K562 (cell line): ENCODE data around the gene PUS10. TPM values are rescaled to one million over a fixed set of nuclear protein-coding genes. Genes with fewer than 3 reads are reported as not detected.

Source experiments
- ATAC-seq: fragments of 200-7000 bp; cut with Tn5 transposase; 3 replicates; pipeline ENCODE4 v1.9.1; 2020; ENCODE audit warnings: moderate library complexity
- BruUV-seq: library from RNA; stranded (reverse); fragments of 400-500 nt; replicated peaks from 2 replicates; lab custom pipeline; 2021; lab: Mats Ljungman, UMichigan
- CTCF ChIA-PET: fragments of 300-600 bp; formaldehyde crosslinking; extraction: SDS; loops from one replicate; lab custom pipeline; 2021; ENCODE audit warnings: low intra/inter-chr PET ratio; lab: Yijun Ruan, JAX
- POLR2A ChIA-PET: fragments of 300-600, 350-650 bp; sonication (Branson Sonifier 250); formaldehyde crosslinking; extraction: SDS; loops from one replicate; lab custom pipeline; 2021; ENCODE audit warnings: antibody characterized with exemption, inconsistent platforms; lab: Yijun Ruan, JAX
- DNase-seq, 4 experiments: peaks; one replicate each; pipeline versions ENCODE4 v3.0.0 to v3.0.0-alpha.2; 2011 to 2018; ENCODE audit warnings: low spot score in 3 of 4, mixed read lengths in 3 of 4; ENCODE audit errors: extremely low read depth in 1 of 4
- FAIRE-seq: peaks from 2 replicates; lab custom pipeline; 2011; peaks lifted over from hg19 to GRCh38; lab: Jason Lieb, UNC
- H2AFZ ChIP-seq: 2 replicates; pipeline ENCODE4 v1.6.0; 2011; ENCODE audit warnings: low read depth, low read length, control low read depth, inconsistent platforms
- H3K27ac ChIP-seq: fragments of 200-600 bp; 3 replicates; pipeline ENCODE4 v1.8.0; 2011; ENCODE audit warnings: low read depth, mild to moderate bottlenecking, control low read depth, inconsistent platforms, low read length, moderate library complexity, mixed read lengths; ENCODE audit errors: extremely low read depth
- H3K27me3 ChIP-seq, 2 experiments: fragments of 300-600 bp in 1 of 2; 2 replicates in 1 of 2; 3 replicates in 1 of 2; pipeline versions ENCODE4 v1.6.0 to v1.8.0; 2011; ENCODE audit warnings: inconsistent platforms in 2 of 2, low read length in 2 of 2, mild to moderate bottlenecking in 1 of 2, mixed read lengths in 1 of 2, moderate library complexity in 1 of 2; ENCODE audit not compliant: control insufficient read depth in 2 of 2, insufficient read depth in 2 of 2
- H3K36me3 ChIP-seq: fragments of 300-600 bp; 3 replicates; pipeline ENCODE4 v1.8.0; 2011; ENCODE audit warnings: mild to moderate bottlenecking, low read length, inconsistent platforms; ENCODE audit not compliant: control insufficient read depth, insufficient read depth
- H3K4me1 ChIP-seq, 2 experiments: fragments of 200-600 bp in 1 of 2; replicated peaks in 1 of 2; 2 replicates in 1 of 2; 3 replicates in 1 of 2; pipeline versions ENCODE4 v1.5.1 to v1.8.0; 2011; ENCODE audit warnings: inconsistent platforms in 2 of 2, low read length in 2 of 2, mild to moderate bottlenecking in 1 of 2, mixed read lengths in 1 of 2, moderate library complexity in 1 of 2; ENCODE audit not compliant: control insufficient read depth in 2 of 2, insufficient read depth in 2 of 2
- H3K4me2 ChIP-seq: 2 replicates; pipeline ENCODE4 v1.6.1; 2011; ENCODE audit warnings: low read length, control low read depth, inconsistent platforms, mixed read lengths; ENCODE audit not compliant: insufficient read depth
- H3K4me3 ChIP-seq: fragments of 200-600 bp; sonication (generic), shearing (Covaris generic); 2 replicates; pipeline ENCODE4 v1.5.1; 2016; ENCODE audit warnings: control low read depth, inconsistent platforms
- H3K79me2 ChIP-seq: fragments of 200-600 bp; 3 replicates; pipeline ENCODE4 v1.8.0; 2011; ENCODE audit warnings: low read length, inconsistent platforms; ENCODE audit not compliant: control insufficient read depth, insufficient read depth
- H3K9ac ChIP-seq, 2 experiments: 2 replicates each; pipeline versions ENCODE4 v1.6.0 to v1.6.1; 2011; ENCODE audit warnings: low read depth in 2 of 2, low read length in 2 of 2, control low read depth in 1 of 2, inconsistent platforms in 1 of 2, mild to moderate bottlenecking in 1 of 2, mixed read lengths in 1 of 2; ENCODE audit not compliant: insufficient read depth in 1 of 2
- H3K9me1 ChIP-seq: one replicate; pipeline ENCODE4 v1.6.0; 2011; ENCODE audit warnings: inconsistent platforms, mild to moderate bottlenecking, low read length, moderate library complexity; ENCODE audit not compliant: control insufficient read depth, insufficient read depth
- H3K9me3 ChIP-seq: replicated peaks from 2 replicates; pipeline ENCODE4 v1.5.1; 2011; ENCODE audit warnings: low read depth, low read length, inconsistent platforms; ENCODE audit not compliant: control insufficient read depth, insufficient read depth
- H4K20me1 ChIP-seq: replicated peaks from 2 replicates; pipeline ENCODE4 v1.6.1; 2011; ENCODE audit warnings: low read length, inconsistent platforms, mixed read lengths; ENCODE audit not compliant: control insufficient read depth, insufficient read depth
- AFF4 ChIP-seq: sonication (generic); formaldehyde crosslinking; IDR thresholded peaks from 2 replicates; pipeline ENCODE4 v1.8.0; 2023; ENCODE audit warnings: mild to moderate bottlenecking, missing genetic modification reagents
- GATA2 ChIP-seq: sonication (generic); formaldehyde crosslinking; IDR thresholded peaks from 2 replicates; pipeline ENCODE4 v1.4.0; 2020; ENCODE audit warnings: mild to moderate bottlenecking, missing genetic modification reagents
- HDGF ChIP-seq: fragments of 450-650 bp; IDR thresholded peaks from 2 replicates; pipeline ENCODE4 v1.6.1; 2016
- POLR2A ChIP-seq: fragments of 450-650 bp; conservative IDR thresholded peaks from 2 replicates; pipeline ENCODE4 v1.6.1; 2016
- YY1 ChIP-seq, 3 experiments: IDR thresholded peaks; 2 replicates each; pipeline ENCODE4 v1.6.1; 2011; ENCODE audit warnings: low read length in 2 of 3, mild to moderate bottlenecking in 2 of 3, moderate library complexity in 2 of 3, borderline replicate concordance in 1 of 3, control low read depth in 1 of 3, low read depth in 1 of 3; ENCODE audit not compliant: insufficient read depth in 3 of 3, insufficient replicate concordance in 2 of 3, control insufficient read depth in 1 of 3, insufficient read length in 1 of 3; ENCODE audit errors: extremely low read depth in 1 of 3
- ZBTB11 ChIP-seq, 3 experiments: fragments of 200-800 bp in 1 of 3; fragments of 250-450 bp in 1 of 3; fragments of 450-650 bp in 1 of 3; sonication (Bioruptor Pico) in 1 of 3; sonication (Bioruptor generic) in 1 of 3; formaldehyde crosslinking in 1 of 3; IDR thresholded peaks; 2 replicates each; pipeline versions ENCODE4 v1.6.1 to v1.8.0; 2016 to 2022; ENCODE audit warnings: mild to moderate bottlenecking in 2 of 3, missing genetic modification characterization in 2 of 3, missing compliant biosample characterization in 1 of 3, moderate library complexity in 1 of 3
- ZNF280B ChIP-seq: fragments of 250-450 bp; sonication (Bioruptor Pico); IDR thresholded peaks from 2 replicates; pipeline ENCODE4 v1.5.1; 2021; ENCODE audit warnings: mild to moderate bottlenecking
- ZNF584 ChIP-seq: fragments of 200-800 bp; sonication (Bioruptor generic); IDR thresholded peaks from 2 replicates; pipeline ENCODE4 v1.6.1; 2016; ENCODE audit warnings: low read depth, mild to moderate bottlenecking, missing genetic modification characterization, missing compliant biosample characterization
- WGBS: fragments of 100-300 bp; shearing (Covaris generic); methylation state at CpG from one replicate; pipeline ENCODE4 v1.1.6; 2016; ENCODE audit warnings: low coverage, mixed read lengths; ENCODE audit not compliant: insufficient coverage; ENCODE audit errors: missing lambda C conversion rate; 5-methylcytosine and 5-hydroxymethylcytosine counted together
- in situ Hi-C: fragments of 300-500 bp; cut with MboI; formaldehyde crosslinking; loops from 4 replicates; pipeline ENCODE4 v1.15.0; 2018; ENCODE audit warnings: inconsistent platforms, mixed read lengths
- intact Hi-C: fragments of 100-400 bp; cut with micrococcal nuclease; formaldehyde crosslinking; loops from 2 replicates; pipeline ENCODE4 v1.14.2; 2022
- polyA plus RNA-seq, 8 experiments: library from polyadenylated mRNA; depleted of rRNA in 4 of 8; stranded (reverse) in 5 of 8; unstranded in 3 of 8; fragments of >200 nt; fragmentation: Nextera tagmentation in 2 of 8; fragmentation: Illumina TruSeq in 1 of 8; extraction: Ambion mirVana in 2 of 8; extraction: Trizol in 1 of 8; gene quantifications; 2 replicates each; pipeline versions ENCODE4 v1.2.1 to v1.2.3, GENCODE V29; 2011 to 2014; ENCODE audit warnings: inconsistent platforms in 1 of 8, missing spikeins in 1 of 8
- total RNA-seq, 7 experiments: library from RNA; depleted of rRNA in 6 of 7; stranded (reverse); fragments of >200 nt in 6 of 7; fragmentation: Illumina TruSeq in 2 of 7; extraction: Trizol in 2 of 7; gene quantifications; 2 replicates each; pipeline versions ENCODE4 v1.2.1 to v1.2.3, GENCODE V29; 2011 to 2021; ENCODE audit warnings: low replicate concordance in 1 of 7

Gene PUS10
- total and polyA plus RNA-seq, 9 of the 15 experiments (the other 6 are each of a cell fraction or from before 2014, with no cell fraction given), result 5.0 to 10.7 (median 7.6) TPM

GRCh38 chr2:61017003-61017555 lies 976 bp downstream of the PUS10 start (continued):
- no peak for TF ChIP-seq ZNF280B
- peak; percentile 73 for TF ChIP-seq POLR2A
- TF ChIP-seq, all 486 proteins: peak for 156

GRCh38 chr2:61016392-61017002 lies 1.6 kb downstream of the PUS10 start:
- peak; percentile 59 for FAIRE-seq
- ChIA-PET CTCF (no interaction called here), POLR2A (interaction anchor here (0.7 to 1.8 kb wide), 4 partner anchors 10 to 25 kb away, joined by 3 to 5 read pairs (median 3); no protein-coding TSS in a partner anchor)
- Histone ChIP-seq H3K27me3 (no peaks in the 10 kb centered on the region), H3K36me3 (peaks cover 13% of the 10 kb centered on the region; the same call in 1 of the 3 replicates), H4K20me1 (no peaks in the 10 kb centered on the region), H3K9me1 (no peaks in the 10 kb centered on the region), H3K79me2 (peaks cover 54% of the 10 kb centered on the region), H3K4me3 (peak overlapping the region; percentile 90), H3K27ac (peak overlapping the region; percentile 99), H3K4me1 (peaks cover 0 to 4% of the 10 kb centered on the region in 2 experiments; a peak in 2 of 5 replicates), H3K9me3 (no peaks in the 10 kb centered on the region), H2AFZ (peak overlapping the region; percentile 100), H3K9ac (peak overlapping the region; percentile 94 to 97), H3K4me2 (peak overlapping the region; percentile 98)
- DNase-seq, result peak in 1 of 4 experiments; percentile 5
- WGBS, result 2% methylated on average over 16 of the region's 16 CpGs
- in situ Hi-C loops, result no loop called here
- TSS peak; percentile 82 for BruUV-seq
- ATAC-seq, result peak; percentile 8; the same call in 2 of the 3 replicates
- intact Hi-C loops, result loop anchor here (1.0 to 5.0 kb wide), 3 partner anchors 25 to 161 kb away; partner anchors contain the start of gene SANBR
- TF ChIP-seq HDGF (no peak), YY1 (IDR thresholded peaks at IDR 0.05; ENCODE audit: borderline replicate concordance in 1 of 3, control insufficient read depth in 1 of 3, extremely low read depth in 1 of 3, insufficient read depth in 3 of 3, insufficient read length in 1 of 3, insufficient replicate concordance in 2 of 3, low read depth in 1 of 3, low read length in 2 of 3) (no peak), AFF4 (CRISPR knock-in tag) (0 out of 2 replicates have a peak, but pooled peaks have one; percentile 24), ZBTB11 (CRISPR knock-in tag; IDR thresholded peaks at IDR 0.05) (0 out of 6 replicates have a peak, but pooled peaks of 1 of the 3 experiments have one; percentile 58), ZNF584 (CRISPR knock-in tag) (no peak), GATA2 (CRISPR knock-in tag) (0 out of 2 replicates have a peak, but pooled peaks have one; percentile 15)
